ENCODE data around the gene DPYSL5.
"Not testable (repeated sequence)": the region's sequence is repeated elsewhere in the genome, so short reads cannot be mapped to it uniquely, and the experiment has no call there.

Gene DPYSL5

GRCh38 chr2:26911911-26912861, 64.3 kb downstream of the DPYSL5 start:
- DNase-seq (ENCODE audit: low spot score in 2 of 2) = no peak
- Mint-ChIP-seq H3K27ac (no peak overlapping the region), H3K36me3 (no peaks in the 10 kb centered on the region), H3K9me3 (peaks cover 3% of the 10 kb centered on the region), H3K4me3 (no peak overlapping the region), H3K27me3 (peaks cover 14% of the 10 kb centered on the region), H3K4me1 (no peaks in the 10 kb centered on the region)
- ATAC-seq (ENCODE audit: low read depth) = no peak

DNA sequence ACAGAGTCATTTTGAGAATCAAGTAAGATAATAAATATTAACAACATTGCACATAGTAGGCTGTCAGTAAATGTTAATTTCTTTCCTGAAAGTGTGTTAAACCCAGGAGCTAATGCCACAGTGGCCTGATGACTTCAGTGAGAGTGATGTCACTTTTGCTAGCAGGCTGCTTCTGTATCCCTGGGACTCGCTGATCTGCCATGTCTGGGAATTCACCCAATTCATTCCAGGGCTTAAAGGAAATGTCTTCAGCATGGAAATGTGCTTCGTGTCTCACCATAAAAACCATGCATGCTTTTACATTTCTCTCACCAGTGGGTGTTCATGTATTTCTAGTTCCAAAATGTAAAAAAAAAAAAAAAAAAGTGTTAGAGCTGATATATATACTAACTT, 65.7 kb downstream of the DPYSL5 start:
- H3K36me3 Mint-ChIP-seq = no peaks in the 10 kb centered on the region
- H3K4me3 Mint-ChIP-seq = no peak overlapping the region
- DNase-seq (ENCODE audit: low spot score in 2 of 2) (no peak), ATAC-seq (ENCODE audit: low read depth) (no peak)
- H3K9me3 Mint-ChIP-seq = peaks cover 3% of the 10 kb centered on the region
- H3K27me3 Mint-ChIP-seq = peaks cover 9% of the 10 kb centered on the region
- no peaks in the 10 kb centered on the region for H3K4me1 Mint-ChIP-seq
- H3K27ac Mint-ChIP-seq = no peak overlapping the region

DNA sequence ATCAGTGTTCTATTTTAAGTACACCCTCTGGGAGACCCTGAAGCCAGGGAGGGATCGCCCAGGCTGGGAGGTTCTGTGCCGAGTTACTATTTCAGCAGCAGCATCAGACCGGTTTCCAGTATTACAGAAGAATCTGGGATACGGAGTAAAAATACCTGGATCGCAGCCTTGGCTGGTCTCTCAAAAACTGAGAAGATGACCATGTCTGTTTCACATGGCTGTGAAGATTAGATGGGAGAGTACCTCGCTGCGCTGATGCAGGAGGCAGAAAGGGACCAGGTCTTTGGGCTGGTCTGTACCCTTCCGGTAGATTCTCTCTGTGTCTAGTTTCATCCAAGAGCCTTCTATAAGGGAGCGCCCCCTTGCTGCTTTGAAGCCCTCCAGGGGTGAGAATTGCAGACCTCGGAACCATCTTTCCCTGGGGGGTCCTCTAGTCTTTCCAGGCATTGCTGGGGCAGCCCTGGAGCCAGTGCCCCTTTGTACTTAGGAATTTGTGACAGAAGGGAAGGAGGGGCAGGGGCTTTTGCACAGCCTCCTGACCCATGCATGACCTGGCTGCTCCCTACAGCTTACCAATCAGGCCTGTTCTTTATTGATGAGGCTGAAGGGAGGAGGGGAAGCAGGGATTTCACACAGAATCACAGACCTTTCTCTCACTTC, 66.2 kb downstream of the DPYSL5 start:
- ATAC-seq (ENCODE audit: low read depth) (no peak), DNase-seq (ENCODE audit: low spot score in 2 of 2) (no peak)
- Mint-ChIP-seq H3K9me3 (peaks cover 3% of the 10 kb centered on the region), H3K36me3 (no peaks in the 10 kb centered on the region), H3K4me3 (no peak overlapping the region), H3K4me1 (no peaks in the 10 kb centered on the region), H3K27ac (no peak overlapping the region), H3K27me3 (peaks cover 7% of the 10 kb centered on the region)

GRCh38 chr2:26914659-26915310, 66.9 kb downstream of the DPYSL5 start:
- H3K36me3 Mint-ChIP-seq = no peaks in the 10 kb centered on the region
- H3K9me3 Mint-ChIP-seq = peaks cover 3% of the 10 kb centered on the region
- no peaks in the 10 kb centered on the region for H3K4me1 Mint-ChIP-seq
- no peak overlapping the region for H3K4me3 Mint-ChIP-seq
- DNase-seq (ENCODE audit: low spot score in 2 of 2) = no peak
- no peak overlapping the region for H3K27ac Mint-ChIP-seq
- peaks cover 5% of the 10 kb centered on the region for H3K27me3 Mint-ChIP-seq
- ATAC-seq (ENCODE audit: low read depth) = no peak

DNA sequence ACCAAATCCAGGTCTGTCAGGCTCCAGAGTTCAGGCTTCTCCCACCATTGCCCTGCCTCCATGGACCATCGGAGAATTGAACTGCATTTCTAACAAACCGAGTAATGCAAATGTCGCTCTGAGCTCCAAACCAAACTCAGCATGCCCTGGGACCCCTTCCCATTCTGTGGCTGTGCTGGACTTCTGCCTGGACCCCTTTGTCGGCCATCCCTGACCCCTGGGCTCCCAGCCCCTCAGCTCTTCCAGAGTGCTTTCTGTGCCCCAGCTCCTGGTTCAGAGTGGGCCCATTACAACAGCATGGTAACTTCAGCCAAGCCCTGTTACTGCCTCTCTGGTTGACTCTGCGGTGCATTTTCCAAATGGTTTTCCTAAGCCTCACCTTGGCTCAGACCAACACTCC, 67.4 kb downstream of the DPYSL5 start:
- H3K4me3 Mint-ChIP-seq = no peak overlapping the region
- H3K27ac Mint-ChIP-seq = no peak overlapping the region
- no peaks in the 10 kb centered on the region for H3K36me3 Mint-ChIP-seq
- ATAC-seq (ENCODE audit: low read depth) = no peak
- peaks cover 4% of the 10 kb centered on the region for H3K27me3 Mint-ChIP-seq
- no peak for DNase-seq (ENCODE audit: low spot score in 2 of 2)
- H3K9me3 Mint-ChIP-seq = peaks cover 3% of the 10 kb centered on the region
- no peaks in the 10 kb centered on the region for H3K4me1 Mint-ChIP-seq

DNA sequence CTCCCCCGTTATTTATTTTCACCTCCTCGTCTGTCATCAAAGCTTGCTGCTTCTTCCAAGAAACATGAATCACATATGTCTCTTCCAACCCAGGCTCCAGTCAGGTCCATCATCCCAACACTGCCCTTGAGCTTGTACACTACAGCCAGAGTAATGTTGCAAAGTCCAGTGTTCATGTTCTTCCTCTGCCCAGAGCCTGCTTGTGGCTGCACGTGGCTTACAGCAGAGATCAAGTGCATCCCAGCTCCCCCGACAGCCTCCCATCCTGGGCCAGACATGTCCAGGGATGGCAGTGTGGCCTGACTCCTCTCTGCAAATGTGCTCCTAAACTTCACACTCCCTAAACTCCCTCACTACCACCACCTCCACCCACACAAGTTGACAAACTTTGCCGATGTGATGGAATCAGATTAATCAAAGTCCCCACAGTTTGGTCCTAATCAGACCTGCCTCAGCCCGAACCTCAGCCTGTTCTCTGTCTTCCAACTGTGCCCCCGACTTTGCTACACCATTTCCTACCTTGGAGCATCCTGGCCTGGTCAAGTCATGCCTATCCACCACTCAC, 68.3 kb downstream of the DPYSL5 start:
- no peak overlapping the region for H3K27ac Mint-ChIP-seq
- H3K9me3 Mint-ChIP-seq = no peaks in the 10 kb centered on the region
- no peaks in the 10 kb centered on the region for H3K36me3 Mint-ChIP-seq
- H3K27me3 Mint-ChIP-seq = peaks cover 4% of the 10 kb centered on the region
- no peaks in the 10 kb centered on the region for H3K4me1 Mint-ChIP-seq
- no peak for ATAC-seq (ENCODE audit: low read depth)
- DNase-seq (ENCODE audit: low spot score in 2 of 2) = no peak
- no peak overlapping the region for H3K4me3 Mint-ChIP-seq

GRCh38 chr2:26917135-26917836, 69.4 kb downstream of the DPYSL5 start:
- Mint-ChIP-seq H3K36me3 (no peaks in the 10 kb centered on the region), H3K4me1 (no peaks in the 10 kb centered on the region), H3K9me3 (no peaks in the 10 kb centered on the region), H3K4me3 (no peak overlapping the region), H3K27me3 (peaks cover 9% of the 10 kb centered on the region), H3K27ac (no peak overlapping the region)
- ATAC-seq (ENCODE audit: low read depth) (no peak), DNase-seq (ENCODE audit: low spot score in 2 of 2) (no peak)

GRCh38 chr2:26921323-26921722, 73.4 kb downstream of the DPYSL5 start:
- no peak overlapping the region for H3K27ac Mint-ChIP-seq
- H3K27me3 Mint-ChIP-seq = peaks cover 10% of the 10 kb centered on the region
- H3K36me3 Mint-ChIP-seq = no peaks in the 10 kb centered on the region
- peaks cover 5% of the 10 kb centered on the region for H3K4me1 Mint-ChIP-seq
- H3K4me3 Mint-ChIP-seq = no peak overlapping the region
- H3K9me3 Mint-ChIP-seq = no peaks in the 10 kb centered on the region
- DNase-seq (ENCODE audit: low spot score in 2 of 2) (no peak), ATAC-seq (ENCODE audit: low read depth) (no peak)

- peak; percentile 97 for ATAC-seq (ENCODE audit: low read depth)
- peak; percentile 28 for DNase-seq (ENCODE audit: low spot score in 2 of 2)
- no peak overlapping the region for H3K27ac Mint-ChIP-seq
- H3K36me3 Mint-ChIP-seq = no peaks in the 10 kb centered on the region
- H3K9me3 Mint-ChIP-seq = no peaks in the 10 kb centered on the region
- H3K4me1 Mint-ChIP-seq = peaks cover 5% of the 10 kb centered on the region
- H3K27me3 Mint-ChIP-seq = peaks cover 11% of the 10 kb centered on the region
- H3K4me3 Mint-ChIP-seq = no peak overlapping the region
Observed at GRCh38 chr2:26922405-26923188, 74.7 kb downstream of the DPYSL5 start.

GRCh38 chr2:26923189-26923466, 75.2 kb downstream of the DPYSL5 start:
- not testable (repeated sequence) for H3K4me1 Mint-ChIP-seq; H3K4me3 Mint-ChIP-seq; ATAC-seq (ENCODE audit: low read depth); H3K9me3 Mint-ChIP-seq; H3K27ac Mint-ChIP-seq; DNase-seq (ENCODE audit: low spot score in 2 of 2); H3K36me3 Mint-ChIP-seq
- peaks cover 12% of the 10 kb centered on the region for H3K27me3 Mint-ChIP-seq

GRCh38 chr2:26924731-26925099, 76.8 kb downstream of the DPYSL5 start:
- no peaks in the 10 kb centered on the region for H3K9me3 Mint-ChIP-seq
- peaks cover 5% of the 10 kb centered on the region for H3K4me1 Mint-ChIP-seq
- H3K4me3 Mint-ChIP-seq = no peak overlapping the region
- H3K27ac Mint-ChIP-seq = no peak overlapping the region
- H3K27me3 Mint-ChIP-seq = peaks cover 16% of the 10 kb centered on the region
- ATAC-seq (ENCODE audit: low read depth) (no peak), DNase-seq (ENCODE audit: low spot score in 2 of 2) (no peak)
- no peaks in the 10 kb centered on the region for H3K36me3 Mint-ChIP-seq

GRCh38 chr2:26925100-26925791, 77.3 kb downstream of the DPYSL5 start:
- peaks cover 16% of the 10 kb centered on the region for H3K27me3 Mint-ChIP-seq
- no peaks in the 10 kb centered on the region for H3K36me3 Mint-ChIP-seq
- DNase-seq (ENCODE audit: low spot score in 2 of 2) = no peak
- no peak overlapping the region for H3K27ac Mint-ChIP-seq
- peaks cover 5% of the 10 kb centered on the region for H3K4me1 Mint-ChIP-seq
- ATAC-seq (ENCODE audit: low read depth) = no peak
- no peak overlapping the region for H3K4me3 Mint-ChIP-seq
- no peaks in the 10 kb centered on the region for H3K9me3 Mint-ChIP-seq

DNA sequence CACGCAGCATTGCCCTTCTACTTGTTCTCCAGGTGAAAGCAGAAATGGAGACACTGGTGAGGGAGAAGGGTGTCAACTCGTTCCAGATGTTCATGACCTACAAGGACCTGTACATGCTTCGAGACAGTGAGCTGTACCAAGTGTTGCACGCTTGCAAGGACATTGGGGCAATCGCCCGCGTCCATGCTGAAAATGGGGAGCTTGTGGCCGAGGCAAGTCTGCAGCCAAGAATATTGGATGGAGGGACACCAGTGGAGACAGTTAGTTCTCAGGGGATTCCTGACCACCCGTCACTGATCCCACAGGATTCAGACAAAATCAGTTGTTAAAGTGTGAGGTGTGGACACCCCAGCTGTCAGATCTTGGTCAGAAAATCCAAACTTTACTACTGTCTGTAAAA, 79.3 kb downstream of the DPYSL5 start:
- no peak overlapping the region for H3K4me3 Mint-ChIP-seq
- DNase-seq (ENCODE audit: low spot score in 2 of 2) = no peak
- no peak overlapping the region for H3K27ac Mint-ChIP-seq
- H3K9me3 Mint-ChIP-seq = no peaks in the 10 kb centered on the region
- no peaks in the 10 kb centered on the region for H3K36me3 Mint-ChIP-seq
- no peak for ATAC-seq (ENCODE audit: low read depth)
- peaks cover 12% of the 10 kb centered on the region for H3K27me3 Mint-ChIP-seq
- peaks cover 5% of the 10 kb centered on the region for H3K4me1 Mint-ChIP-seq
